Spinal cord (tissue), 10 donors: ENCODE measurements around the gene ADRM1. TPM values are rescaled to one million over a fixed set of nuclear protein-coding genes. Genes with fewer than 3 reads are reported as not detected.

ENCODE experiments used
- DNase-seq, 6 donors: peaks; one replicate each; pipeline versions ENCODE4 v3.0.0 to v3.0.0-alpha.2; 2013 to 2015; ENCODE audit warnings: low spot score in 6 of 6, low read depth in 4 of 6
- H3K27ac ChIP-seq: one replicate; pipeline ENCODE4 v1.5.1; 2013; ENCODE audit warnings: low read depth, low read length, control low read depth
- H3K27me3 ChIP-seq: one replicate; pipeline ENCODE4 v1.6.1; 2013; ENCODE audit warnings: low read length; ENCODE audit not compliant: control insufficient read depth, insufficient read depth
- H3K36me3 ChIP-seq: one replicate; pipeline ENCODE4 v1.6.1; 2013; ENCODE audit warnings: low read length; ENCODE audit not compliant: control insufficient read depth, insufficient read depth
- H3K4me1 ChIP-seq: one replicate; pipeline ENCODE4 v1.6.1; 2013; ENCODE audit warnings: low read length; ENCODE audit not compliant: control insufficient read depth, insufficient read depth
- H3K4me3 ChIP-seq: one replicate; pipeline ENCODE4 v1.5.1; 2013; ENCODE audit warnings: low read depth, low read length, control low read depth
- H3K9me3 ChIP-seq: one replicate; pipeline ENCODE4 v1.6.1; 2013; ENCODE audit warnings: low read length; ENCODE audit not compliant: control insufficient read depth, insufficient read depth
- WGBS: methylation state at CpG from one replicate; pipeline ENCODE4 v1.1.5; 2013; ENCODE audit warnings: missing lambda C conversion rate; ENCODE audit not compliant: insufficient coverage; 5-methylcytosine and 5-hydroxymethylcytosine counted together
- polyA plus RNA-seq, 2 donors: library from polyadenylated mRNA; unstranded; fragments of 120-200 nt; gene quantifications; one replicate each; pipeline ENCODE4 v1.2.1, GENCODE V29; 2013; ENCODE audit not compliant: insufficient read length in 2 of 2
- total RNA-seq, 2 donors: library from RNA; depleted of rRNA in 1 of 2; stranded (reverse); fragments of 120-200 nt in 1 of 2; fragments of >200 nt in 1 of 2; gene quantifications; one replicate each; pipeline versions ENCODE4 v1.2.3 to v1.2.4, GENCODE V29; 2013 to 2014
- donor health status: healthy.

ADRM1 gene
- total and polyA plus RNA-seq, 4 donors = 33.7 to 86.1 (median 80.3) TPM

- DNase-seq = peak in 1 of 6 donors; percentile 55
- H3K36me3 ChIP-seq = peaks cover 89% of the 10 kb centered on the region
- H3K4me3 ChIP-seq = no peak overlapping the region
- H3K4me1 ChIP-seq = peaks cover 91% of the 10 kb centered on the region
- 42% methylated on average over 22 of the region's 25 CpGs for WGBS
- no peaks in the 10 kb centered on the region for H3K9me3 ChIP-seq
- no peaks in the 10 kb centered on the region for H3K27me3 ChIP-seq
- H3K27ac ChIP-seq = peak overlapping the region; percentile 82
Observed at GRCh38 chr20:62357187-62357667, 54.4 kb downstream of the ADRM1 start.

- Histone ChIP-seq H3K27me3 (no peaks in the 10 kb centered on the region), H3K9me3 (no peaks in the 10 kb centered on the region), H3K36me3 (peaks cover 88% of the 10 kb centered on the region), H3K4me3 (no peak overlapping the region), H3K27ac (no peak overlapping the region), H3K4me1 (peaks cover 91% of the 10 kb centered on the region)
- peak in 1 of 6 donors; percentile 19 for DNase-seq
- 55% methylated on average over 5 of the region's 7 CpGs for WGBS
Observed at GRCh38 chr20:62357681-62358080, 54.9 kb downstream of the ADRM1 start.

Other genes starting within 250 kb of the ADRM1 start
- gene TAF4, start 237.1 kb upstream of the ADRM1 start, total RNA-seq = 1 to 10 TPM; 7.2 to 8.6 TPM
- gene TAF4, start 237.1 kb upstream of the ADRM1 start, polyA plus RNA-seq = 10 to 100 TPM; 17.5 to 20.4 TPM
- gene LSM14B, start 180.5 kb upstream of the ADRM1 start, total RNA-seq = 10 to 100 TPM; 37.5 to 54.3 TPM
- 10 to 100 TPM; 89.9 to 94.2 TPM for gene LSM14B, start 180.5 kb upstream of the ADRM1 start, polyA plus RNA-seq
- 100 to 1,000 TPM; 118 to 234 TPM for gene PSMA7, start 159.6 kb upstream of the ADRM1 start, total RNA-seq
- 100 to 1,000 TPM; 186 to 197 TPM for gene PSMA7, start 159.6 kb upstream of the ADRM1 start, polyA plus RNA-seq
- gene SS18L1, start 159.2 kb upstream of the ADRM1 start, total RNA-seq = 10 to 100 TPM; 21.5 to 41.0 TPM
- 10 to 100 TPM; 54.1 to 58.2 TPM for gene SS18L1, start 159.2 kb upstream of the ADRM1 start, polyA plus RNA-seq
- gene MTG2, start 120.0 kb upstream of the ADRM1 start, total RNA-seq = 10 to 100 TPM; 12.6 to 28.5 TPM
- 10 to 100 TPM; 39.2 to 43.9 TPM for gene MTG2, start 120.0 kb upstream of the ADRM1 start, polyA plus RNA-seq
- 1 to 10 TPM in 1 of 2 donors, under 1 TPM in 1; 0.66 to 1.8 TPM for gene HRH3, start 82.7 kb upstream of the ADRM1 start, total RNA-seq
- gene HRH3, start 82.7 kb upstream of the ADRM1 start, polyA plus RNA-seq = 10 to 100 TPM; 10.1 to 10.6 TPM
- 10 to 100 TPM; 37.0 to 39.4 TPM for gene OSBPL2, start 64.5 kb upstream of the ADRM1 start, total RNA-seq
- gene OSBPL2, start 64.5 kb upstream of the ADRM1 start, polyA plus RNA-seq = 10 to 100 TPM; 48.6 to 52.5 TPM
- 10 to 100 TPM; 15.8 to 51.1 TPM for gene LAMA5, start 64.3 kb downstream of the ADRM1 start, total RNA-seq
- 10 to 100 TPM; 78.4 to 86.8 TPM for gene LAMA5, start 64.3 kb downstream of the ADRM1 start, polyA plus RNA-seq
- gene RPS21, start 84.1 kb downstream of the ADRM1 start, total RNA-seq = 100 to 1,000 TPM; 350 to 685 TPM
- 100 to 1,000 TPM; 660 to 705 TPM for gene RPS21, start 84.1 kb downstream of the ADRM1 start, polyA plus RNA-seq
- gene CABLES2, start 104.3 kb downstream of the ADRM1 start, total RNA-seq = 1 to 10 TPM; 4.0 to 6.2 TPM
- gene CABLES2, start 104.3 kb downstream of the ADRM1 start, polyA plus RNA-seq = 10 to 100 TPM; 22.1 to 23.0 TPM
- not detected for gene RBBP8NL, start 124.5 kb downstream of the ADRM1 start, total RNA-seq
- gene RBBP8NL, start 124.5 kb downstream of the ADRM1 start, polyA plus RNA-seq = not detected
- under 1 TPM in 1 of 2 donors, not detected in 1; 0.50 TPM for gene GATA5, start 173.0 kb downstream of the ADRM1 start, total RNA-seq
- under 1 TPM in 1 of 2 donors, not detected in 1; 0.13 TPM for gene GATA5, start 173.0 kb downstream of the ADRM1 start, polyA plus RNA-seq